IMR-90 (cell line): Measurements from ENCODE around the gene ZNF614. TPM values are rescaled to one million over a fixed set of nuclear protein-coding genes. Genes with fewer than 3 reads are reported as not detected.
A peak's percentile ranks its signal among the peaks of the same experiment; 100 is the strongest.

Experiments
- ATAC-seq: fragments of 200-7000 bp; cut with Tn5 transposase; 2 replicates; pipeline ENCODE4 v1.9.1; 2020; ENCODE audit warnings: low read depth, mild to moderate bottlenecking, moderate library complexity
- BruUV-seq: library from RNA; stranded (reverse); fragments of 400-500 nt; replicated peaks from 2 replicates; lab custom pipeline; 2021; lab: Mats Ljungman, UMichigan
- CTCF ChIA-PET: fragments of 300-600 bp; formaldehyde crosslinking; extraction: SDS; loops from one replicate; lab custom pipeline; 2021; ENCODE audit warnings: antibody characterized with exemption; lab: Yijun Ruan, JAX
- POLR2A ChIA-PET: fragments of 300-600 bp; sonication (Branson Sonifier 250); formaldehyde crosslinking; loops from one replicate; lab custom pipeline; 2022; ENCODE audit warnings: antibody characterized with exemption; ENCODE audit not compliant: unreplicated experiment; lab: Charles Lee
- DNase-seq: peaks from one replicate; pipeline ENCODE4 v3.0.0; 2013
- H2AFZ ChIP-seq: replicated peaks from 2 replicates; pipeline ENCODE3; 2013; ENCODE audit warnings: low read length, mild to moderate bottlenecking; ENCODE audit not compliant: poor library complexity
- H2AK5ac ChIP-seq: 2 replicates; pipeline ENCODE4 v1.6.1; 2013; ENCODE audit warnings: low read depth, low read length, inconsistent platforms
- H2AK9ac ChIP-seq: replicated peaks from 2 replicates; pipeline ENCODE3; 2013; ENCODE audit warnings: mild to moderate bottlenecking, low read depth, low read length, moderate library complexity; ENCODE audit not compliant: poor library complexity
- H2BK120ac ChIP-seq: 2 replicates; pipeline ENCODE4 v1.6.1; 2013; ENCODE audit warnings: low read depth, low read length, inconsistent platforms
- H2BK15ac ChIP-seq: 3 replicates; pipeline ENCODE4 v1.6.1; 2013; ENCODE audit warnings: low read depth, low read length, inconsistent platforms
- H2BK20ac ChIP-seq: 2 replicates; pipeline ENCODE4 v1.6.1; 2013; ENCODE audit warnings: low read depth, mild to moderate bottlenecking, inconsistent platforms, low read length, moderate library complexity
- H2BK5ac ChIP-seq: 2 replicates; pipeline ENCODE4 v1.6.1; 2013; ENCODE audit warnings: mild to moderate bottlenecking, low read depth, low read length, inconsistent platforms; ENCODE audit not compliant: poor library complexity, severe bottlenecking
- H3K14ac ChIP-seq: replicated peaks from 2 replicates; pipeline ENCODE4 v1.6.1; 2013; ENCODE audit warnings: low read depth, low read length, inconsistent platforms
- H3K18ac ChIP-seq: 2 replicates; pipeline ENCODE4 v1.6.1; 2013; ENCODE audit warnings: low read depth, low read length, control low read depth
- H3K23ac ChIP-seq: 2 replicates; pipeline ENCODE4 v1.6.1; 2013; ENCODE audit warnings: low read depth, low read length, inconsistent platforms
- H3K27ac ChIP-seq: 2 replicates; pipeline ENCODE4 v1.5.1; 2013; ENCODE audit warnings: mild to moderate bottlenecking, control low read depth, low read length; ENCODE audit not compliant: insufficient read depth
- H3K27me3 ChIP-seq: 2 replicates; pipeline ENCODE4 v1.6.1; 2013; ENCODE audit warnings: low read length; ENCODE audit not compliant: control insufficient read depth, insufficient read depth
- H3K36me3 ChIP-seq: 2 replicates; pipeline ENCODE4 v1.6.1; 2013; ENCODE audit warnings: low read length, mixed read lengths; ENCODE audit not compliant: control insufficient read depth, insufficient read depth
- H3K4ac ChIP-seq: 2 replicates; pipeline ENCODE4 v1.6.1; 2013; ENCODE audit warnings: low read depth, low read length, inconsistent platforms
- H3K4me1 ChIP-seq: 2 replicates; pipeline ENCODE4 v1.6.1; 2013; ENCODE audit warnings: low read length, mixed read lengths; ENCODE audit not compliant: control insufficient read depth, insufficient read depth
- H3K4me2 ChIP-seq: 2 replicates; pipeline ENCODE4 v1.6.1; 2013; ENCODE audit warnings: low read depth, mild to moderate bottlenecking, control low read depth, low read length, moderate library complexity
- H3K4me3 ChIP-seq: 2 replicates; pipeline ENCODE4 v1.5.1; 2013; ENCODE audit warnings: low read depth, mild to moderate bottlenecking, control low read depth, low read length, moderate library complexity; ENCODE audit not compliant: insufficient read depth
- H3K56ac ChIP-seq: 2 replicates; pipeline ENCODE4 v1.6.1; 2013; ENCODE audit warnings: low read length, inconsistent platforms; ENCODE audit not compliant: insufficient read depth; ENCODE audit errors: extremely low read depth
- H3K79me1 ChIP-seq, 2 experiments: 2 replicates each; pipeline ENCODE4 v1.6.1; 2013; ENCODE audit warnings: low read length in 2 of 2, inconsistent platforms in 1 of 2, low read depth in 1 of 2
- H3K9ac ChIP-seq: 2 replicates; pipeline ENCODE4 v1.6.1; 2013; ENCODE audit warnings: low read depth, low read length, control low read depth
- H3K9me1 ChIP-seq: 2 replicates; pipeline ENCODE4 v1.6.1; 2013; ENCODE audit warnings: low read length, inconsistent platforms; ENCODE audit not compliant: insufficient read depth
- H3K9me3 ChIP-seq: 2 replicates; pipeline ENCODE4 v1.6.1; 2013; ENCODE audit warnings: low read length; ENCODE audit not compliant: control insufficient read depth, insufficient read depth
- H4K20me1 ChIP-seq: 2 replicates; pipeline ENCODE4 v1.6.1; 2013; ENCODE audit warnings: low read length, inconsistent platforms; ENCODE audit not compliant: insufficient read depth
- H4K5ac ChIP-seq: 2 replicates; pipeline ENCODE4 v1.6.1; 2013; ENCODE audit warnings: mild to moderate bottlenecking, low read depth, low read length, control low read depth
- H4K8ac ChIP-seq, 2 experiments: 2 replicates each; pipeline ENCODE4 v1.6.1; 2013; ENCODE audit warnings: low read depth in 2 of 2, low read length in 2 of 2, control low read depth in 1 of 2, inconsistent platforms in 1 of 2
- H4K91ac ChIP-seq: 2 replicates; pipeline ENCODE4 v1.6.1; 2013; ENCODE audit warnings: low read depth, low read length, inconsistent platforms; ENCODE audit not compliant: insufficient read depth
- BHLHE40 ChIP-seq: fragments of 150-350 bp; IDR thresholded peaks from 2 replicates; pipeline ENCODE4 v1.6.1; 2016; ENCODE audit warnings: mild to moderate bottlenecking, low read depth, low read length
- CEBPB ChIP-seq: IDR thresholded peaks from 2 replicates; pipeline ENCODE4 v1.6.1; 2012; ENCODE audit warnings: low read depth, low read length, improper control_type of control experiment
- CHD1 ChIP-seq: IDR thresholded peaks from 2 replicates; pipeline ENCODE4 v1.6.1; 2012; ENCODE audit warnings: low read depth, low read length, improper control_type of control experiment
- ELK1 ChIP-seq: fragments of 150-350 bp; IDR thresholded peaks from 2 replicates; pipeline ENCODE4 v1.6.1; 2016; ENCODE audit warnings: low read depth, mild to moderate bottlenecking, low read length, moderate library complexity, borderline replicate concordance
- FOS ChIP-seq: fragments of 150-350 bp; IDR thresholded peaks from 2 replicates; pipeline ENCODE4 v1.6.1; 2016; ENCODE audit warnings: low read depth, low read length
- MAFK ChIP-seq: IDR thresholded peaks from 2 replicates; pipeline ENCODE4 v1.6.1; 2012; ENCODE audit warnings: low read depth, low read length, improper control_type of control experiment
- MAZ ChIP-seq: IDR thresholded peaks from 2 replicates; pipeline ENCODE4 v1.6.1; 2012; ENCODE audit warnings: low read depth, mild to moderate bottlenecking, low read length, improper control_type of control experiment, moderate library complexity, borderline replicate concordance
- MXI1 ChIP-seq: IDR thresholded peaks from 2 replicates; pipeline ENCODE4 v1.6.1; 2012; ENCODE audit warnings: low read depth, mild to moderate bottlenecking, low read length, moderate library complexity, borderline replicate concordance
- NFE2L2 ChIP-seq: fragments of 150-350 bp; IDR thresholded peaks from 2 replicates; pipeline ENCODE4 v1.6.1; 2016; ENCODE audit warnings: low read depth, mild to moderate bottlenecking, low read length
- POLR2A ChIP-seq: IDR thresholded peaks from 2 replicates; pipeline ENCODE4 v1.6.1; 2012; ENCODE audit warnings: mild to moderate bottlenecking, low read depth, low read length
- RAD21 ChIP-seq: IDR thresholded peaks from 2 replicates; pipeline ENCODE4 v1.6.1; 2012; ENCODE audit warnings: low read length, improper control_type of control experiment
- RCOR1 ChIP-seq: IDR thresholded peaks from 2 replicates; pipeline ENCODE4 v1.6.1; 2012; ENCODE audit warnings: mild to moderate bottlenecking, low read length, improper control_type of control experiment; ENCODE audit not compliant: insufficient replicate concordance
- RFX5 ChIP-seq: IDR thresholded peaks from 2 replicates; pipeline ENCODE4 v1.8.0; 2012; ENCODE audit warnings: low read depth, mild to moderate bottlenecking, low read length, moderate library complexity
- SMC3 ChIP-seq: fragments of 150-350 bp; IDR thresholded peaks from 2 replicates; pipeline ENCODE4 v1.6.1; 2016; ENCODE audit warnings: low read depth, mild to moderate bottlenecking, antibody characterized with exemption, low read length, moderate library complexity
- USF2 ChIP-seq: fragments of 150-350 bp; IDR thresholded peaks from 2 replicates; pipeline ENCODE4 v1.6.1; 2017; ENCODE audit warnings: mild to moderate bottlenecking, antibody characterized with exemption, low read length, low read depth
- WGBS, 2 experiments: methylation state at CpG; one replicate each; pipeline versions ENCODE4 v1.1.5 to v1.1.7; 2013; ENCODE audit warnings: missing lambda C conversion rate in 2 of 2; ENCODE audit not compliant: insufficient read length in 1 of 2; ENCODE audit errors: extremely low coverage in 2 of 2; 5-methylcytosine and 5-hydroxymethylcytosine counted together
- dilution Hi-C: fragments of 300-500 bp; cut with HindIII; formaldehyde crosslinking; loops from one replicate; pipeline ENCODE4 v1.14.3; 2018; ENCODE audit warnings: low sequenced_read_pairs; ENCODE audit not compliant: unreplicated experiment
- in situ Hi-C: fragments of 300-500 bp; cut with MboI; formaldehyde crosslinking; loops from 3 replicates; pipeline ENCODE4 v1.14.3; 2019; ENCODE audit warnings: low sequenced_read_pairs, inconsistent platforms, mixed read lengths
- intact Hi-C: fragments of 100-400 bp; cut with micrococcal nuclease; formaldehyde crosslinking; loops from 2 replicates; pipeline ENCODE4 v1.10.0; 2022
- polyA plus RNA-seq, 3 experiments: library from polyadenylated mRNA; depleted of rRNA; stranded (reverse); fragments of >200 nt; gene quantifications; 2 replicates each; pipeline ENCODE4 v1.2.3, GENCODE V29; 2012; ENCODE audit warnings: low replicate concordance in 1 of 3
- total RNA-seq: library from RNA; depleted of rRNA; stranded (reverse); fragments of >200 nt; gene quantifications from 2 replicates; pipeline ENCODE4 v1.2.3, GENCODE V29; 2012

The ZNF614 gene
- total and polyA plus RNA-seq, 2 of the 4 experiments (the other 2 are of a cell fraction), result 3.4 to 12.4 TPM

- Histone ChIP-seq H4K91ac (peak within 1 kb of the TSS; percentile 14), H3K36me3 (no peaks in the 10 kb centered on the region; the same call in none of the 2 replicates), H3K18ac (no peak within 1 kb of the TSS), H3K27me3 (no peaks in the 10 kb centered on the region), H3K14ac (peak within 1 kb of the TSS; percentile 62), H2AK9ac (peak within 1 kb of the TSS; percentile 79), H3K56ac (peak within 1 kb of the TSS; percentile 63), H2AK5ac (peak within 1 kb of the TSS; percentile 47), H3K27ac (peak within 1 kb of the TSS; percentile 38), H3K9me3 (peaks cover 14% of the 10 kb centered on the region), H3K9me1 (no peaks in the 10 kb centered on the region), H3K4me3 (peak within 1 kb of the TSS; percentile 93), H3K4ac (peak within 1 kb of the TSS; percentile 47), H3K4me2 (peak within 1 kb of the TSS; percentile 91), H4K5ac (peak within 1 kb of the TSS; percentile 80), H2BK20ac (no peak within 1 kb of the TSS), H2BK120ac (no peak within 1 kb of the TSS), H3K9ac (peak within 1 kb of the TSS; percentile 88), H4K20me1 (no peaks in the 10 kb centered on the region), H2BK15ac (no peak within 1 kb of the TSS), H3K23ac (0 out of 2 replicates have a peak within 1 kb of the TSS, but pooled peaks have one; percentile 40), H4K8ac (peak within 1 kb of the TSS; percentile 61 to 92), H3K4me1 (no peaks in the 10 kb centered on the region), H2BK5ac (peak within 1 kb of the TSS; percentile 45), H2AFZ (peak within 1 kb of the TSS; percentile 88), H3K79me1 (peaks cover 8 to 15% of the 10 kb centered on the region in 2 experiments; a peak in 3 of 4 replicates)
- TSS peak; percentile 52 for BruUV-seq
- intact Hi-C loops (no loop called here), dilution Hi-C loops (no loop called here), in situ Hi-C loops (no loop called here)
- WGBS, 2 experiments, result 0% methylated on average over 11 of the region's 33 CpGs; no CpG with 5 or more reads in 1 of the 2 experiments
- DNase-seq, result peak; percentile 97
- peak; percentile 100 for ATAC-seq
- CTCF ChIA-PET, result no interaction called here
- POLR2A ChIA-PET, result no interaction called here
- TF ChIP-seq SMC3 (no peak), RAD21 (peak; percentile 11; the same call in 1 of the 2 replicates), MAZ (peak; percentile 40; the same call in 1 of the 2 replicates), POLR2A (peak; percentile 85), USF2 (no peak), MXI1 (peak; percentile 59; the same call in 1 of the 2 replicates), FOS (0 out of 2 replicates have a peak, but pooled peaks have one; percentile 9), RFX5 (no peak), MAFK (peak; percentile 44; the same call in 1 of the 2 replicates), NFE2L2 (no peak), RCOR1 (peak; percentile 61), ELK1 (no peak), BHLHE40 (peak; percentile 62), CHD1 (peak; percentile 89; the same call in 1 of the 2 replicates), CEBPB (no peak)
These were observed 41.6 kb downstream of the ZNF614 start, which contains the start of gene ZNF350 for GRCh38 chr19:51986309-51987291. TSS of gene ZNF350 (minus strand) at chr19:51986840. CDS start at chr19:51974360, 12,480 bp downstream.
